ENCODE measurements around the gene B3GNT7.
"Not testable (repeated sequence)": the region's sequence is repeated elsewhere in the genome, so short reads cannot be mapped to it uniquely, and the experiment has no call there.

B3GNT7 gene

GRCh38 chr2:231429152-231429551, 33.6 kb downstream of the B3GNT7 start:
- Mint-ChIP-seq H3K4me3 (no peak overlapping the region), H3K9me3 (peaks cover 16% of the 10 kb centered on the region), H3K4me1 (peaks cover 10% of the 10 kb centered on the region), H3K27me3 (peaks cover 10% of the 10 kb centered on the region), H3K36me3 (no peaks in the 10 kb centered on the region), H3K27ac (no peak overlapping the region)
- CTCF ChIA-PET, result interaction anchor here (1.5 kb wide), 1 partner anchor 22 kb away, joined by 3 read pairs; no protein-coding TSS in a partner anchor
- DNase-seq, result no peak

- no peak for DNase-seq
- no peaks in the 10 kb centered on the region for H3K36me3 Mint-ChIP-seq
- H3K4me3 Mint-ChIP-seq, result no peak overlapping the region
- H3K27ac Mint-ChIP-seq, result no peak overlapping the region
- H3K4me1 Mint-ChIP-seq, result peaks cover 11% of the 10 kb centered on the region
- H3K27me3 Mint-ChIP-seq, result peaks cover 10% of the 10 kb centered on the region
- peaks cover 16% of the 10 kb centered on the region for H3K9me3 Mint-ChIP-seq
- CTCF ChIA-PET, result interaction anchor here (0.6 to 1.5 kb wide), 2 partner anchors 22 to 55 kb away, joined by 3 read pairs; no protein-coding TSS in a partner anchor
Measured at GRCh38 chr2:231429901-231430300, 34.4 kb downstream of the B3GNT7 start.

- H3K4me3 Mint-ChIP-seq, H3K27ac Mint-ChIP-seq, DNase-seq, H3K36me3 Mint-ChIP-seq, H3K27me3 Mint-ChIP-seq, CTCF ChIA-PET: not testable (repeated sequence)
- Mint-ChIP-seq H3K4me1 (peaks cover 11% of the 10 kb centered on the region), H3K9me3 (peaks cover 16% of the 10 kb centered on the region)
Measured at GRCh38 chr2:231430437-231430836, 34.9 kb downstream of the B3GNT7 start.

GRCh38 chr2:231431606-231432005, 36.1 kb downstream of the B3GNT7 start:
- H3K36me3 Mint-ChIP-seq, result no peaks in the 10 kb centered on the region
- H3K27ac Mint-ChIP-seq, result no peak overlapping the region
- peaks cover 16% of the 10 kb centered on the region for H3K9me3 Mint-ChIP-seq
- CTCF ChIA-PET, result no interaction called here
- no peak for DNase-seq
- no peak overlapping the region for H3K4me3 Mint-ChIP-seq
- peaks cover 7% of the 10 kb centered on the region for H3K4me1 Mint-ChIP-seq
- no peaks in the 10 kb centered on the region for H3K27me3 Mint-ChIP-seq

- H3K9me3 Mint-ChIP-seq, result peaks cover 16% of the 10 kb centered on the region
- H3K27ac Mint-ChIP-seq, result no peak overlapping the region
- no peak for DNase-seq
- H3K4me3 Mint-ChIP-seq, result no peak overlapping the region
- peaks cover 7% of the 10 kb centered on the region for H3K4me1 Mint-ChIP-seq
- H3K36me3 Mint-ChIP-seq, result no peaks in the 10 kb centered on the region
- no peaks in the 10 kb centered on the region for H3K27me3 Mint-ChIP-seq
- CTCF ChIA-PET, result no interaction called here
Measured at GRCh38 chr2:231433990-231434389, 38.5 kb downstream of the B3GNT7 start.

- Mint-ChIP-seq H3K27me3 (no peaks in the 10 kb centered on the region), H3K27ac (no peak overlapping the region), H3K4me1 (peaks cover 7% of the 10 kb centered on the region), H3K9me3 (peaks cover under 1% of the 10 kb centered on the region), H3K36me3 (no peaks in the 10 kb centered on the region), H3K4me3 (no peak overlapping the region)
- DNase-seq, result no peak
- CTCF ChIA-PET, result no interaction called here
Measured at GRCh38 chr2:231436957-231437356, 41.4 kb downstream of the B3GNT7 start.

- DNase-seq, result no peak
- no peak overlapping the region for H3K4me3 Mint-ChIP-seq
- CTCF ChIA-PET, result no interaction called here
- no peaks in the 10 kb centered on the region for H3K9me3 Mint-ChIP-seq
- H3K27ac Mint-ChIP-seq, result no peak overlapping the region
- H3K36me3 Mint-ChIP-seq, result peaks cover 22% of the 10 kb centered on the region
- peaks cover 3% of the 10 kb centered on the region for H3K4me1 Mint-ChIP-seq
- H3K27me3 Mint-ChIP-seq, result no peaks in the 10 kb centered on the region
Measured at GRCh38 chr2:231449503-231450054, 54.1 kb downstream of the B3GNT7 start.

- no peaks in the 10 kb centered on the region for H3K27me3 Mint-ChIP-seq
- CTCF ChIA-PET, result interaction anchor here (0.6 to 2.5 kb wide), 7 partner anchors 14 to 630 kb away, joined by 3 to 14 read pairs (median 5); partner anchors contain the start of gene NCL
- H3K27ac Mint-ChIP-seq, result no peak overlapping the region
- no peaks in the 10 kb centered on the region for H3K9me3 Mint-ChIP-seq
- peaks cover 3% of the 10 kb centered on the region for H3K4me1 Mint-ChIP-seq
- no peak overlapping the region for H3K4me3 Mint-ChIP-seq
- H3K36me3 Mint-ChIP-seq, result peaks cover 29% of the 10 kb centered on the region
- no peak for DNase-seq
Measured at GRCh38 chr2:231450548-231450989, 55.1 kb downstream of the B3GNT7 start.

Data from activated naive CD4-positive, alpha-beta T cell treated with anti-CD3 and anti-CD28 coated beads, Interleukin-2, amount 10 ng/mL, durations not matched to agents 7 days and 5 days (primary cell).